ENCODE measurements around the gene TAF6L.

DNA sequence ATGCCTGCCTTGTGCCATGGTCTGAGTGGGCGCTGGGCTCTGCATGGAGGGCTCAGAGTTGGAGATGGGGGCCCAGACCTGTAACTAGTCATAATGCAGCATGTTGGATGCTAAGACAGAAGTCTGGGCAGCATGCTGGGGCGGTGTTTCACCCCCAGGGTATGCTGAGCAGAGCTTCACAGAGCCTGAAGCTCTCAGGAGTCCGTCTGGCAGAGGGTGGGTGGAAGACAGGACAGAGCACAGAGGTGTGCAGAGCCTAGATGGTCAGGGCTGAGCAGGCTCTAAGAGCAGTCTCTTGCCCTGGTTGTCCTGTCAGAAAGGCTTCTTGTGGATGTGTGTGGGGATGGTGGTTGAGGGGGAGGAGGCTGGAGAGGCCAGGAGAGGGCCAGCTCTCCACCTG lies 7.2 kb downstream of the TAF6L start:
- TF ChIP-seq, protein P1, sequence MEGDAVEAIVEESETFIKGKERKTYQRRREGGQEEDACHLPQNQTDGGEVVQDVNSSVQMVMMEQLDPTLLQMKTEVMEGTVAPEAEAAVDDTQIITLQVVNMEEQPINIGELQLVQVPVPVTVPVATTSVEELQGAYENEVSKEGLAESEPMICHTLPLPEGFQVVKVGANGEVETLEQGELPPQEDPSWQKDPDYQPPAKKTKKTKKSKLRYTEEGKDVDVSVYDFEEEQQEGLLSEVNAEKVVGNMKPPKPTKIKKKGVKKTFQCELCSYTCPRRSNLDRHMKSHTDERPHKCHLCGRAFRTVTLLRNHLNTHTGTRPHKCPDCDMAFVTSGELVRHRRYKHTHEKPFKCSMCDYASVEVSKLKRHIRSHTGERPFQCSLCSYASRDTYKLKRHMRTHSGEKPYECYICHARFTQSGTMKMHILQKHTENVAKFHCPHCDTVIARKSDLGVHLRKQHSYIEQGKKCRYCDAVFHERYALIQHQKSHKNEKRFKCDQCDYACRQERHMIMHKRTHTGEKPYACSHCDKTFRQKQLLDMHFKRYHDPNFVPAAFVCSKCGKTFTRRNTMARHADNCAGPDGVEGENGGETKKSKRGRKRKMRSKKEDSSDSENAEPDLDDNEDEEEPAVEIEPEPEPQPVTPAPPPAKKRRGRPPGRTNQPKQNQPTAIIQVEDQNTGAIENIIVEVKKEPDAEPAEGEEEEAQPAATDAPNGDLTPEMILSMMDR (IDR thresholded peaks at IDR 0.05): no peak
- no peak for TF ChIP-seq POLR2A (IDR thresholded peaks at IDR 0.05)

All from ovary (tissue), 3 donors.